ENCODE data around the gene TRPC3.

- TF ChIP-seq CTCF (conservative IDR thresholded peaks at IDR 0.05) = no peak
- no peak for TF ChIP-seq EZH2 (IDR thresholded peaks at IDR 0.05; ENCODE audit: low read depth)
Observed at GRCh38 chr4:121938282-121939092, 13.4 kb downstream of the TRPC3 start.
